ENCODE results near the gene SECTM1. TPM values are rescaled to one million over a fixed set of nuclear protein-coding genes. Genes with fewer than 3 reads are reported as not detected.

The SECTM1 gene
- total and polyA plus RNA-seq, 9 of the 15 experiments (the other 6 are each of a cell fraction or from before 2014, with no cell fraction given): 0.11 to 0.46 (median 0.18) TPM; not detected in 6

DNA sequence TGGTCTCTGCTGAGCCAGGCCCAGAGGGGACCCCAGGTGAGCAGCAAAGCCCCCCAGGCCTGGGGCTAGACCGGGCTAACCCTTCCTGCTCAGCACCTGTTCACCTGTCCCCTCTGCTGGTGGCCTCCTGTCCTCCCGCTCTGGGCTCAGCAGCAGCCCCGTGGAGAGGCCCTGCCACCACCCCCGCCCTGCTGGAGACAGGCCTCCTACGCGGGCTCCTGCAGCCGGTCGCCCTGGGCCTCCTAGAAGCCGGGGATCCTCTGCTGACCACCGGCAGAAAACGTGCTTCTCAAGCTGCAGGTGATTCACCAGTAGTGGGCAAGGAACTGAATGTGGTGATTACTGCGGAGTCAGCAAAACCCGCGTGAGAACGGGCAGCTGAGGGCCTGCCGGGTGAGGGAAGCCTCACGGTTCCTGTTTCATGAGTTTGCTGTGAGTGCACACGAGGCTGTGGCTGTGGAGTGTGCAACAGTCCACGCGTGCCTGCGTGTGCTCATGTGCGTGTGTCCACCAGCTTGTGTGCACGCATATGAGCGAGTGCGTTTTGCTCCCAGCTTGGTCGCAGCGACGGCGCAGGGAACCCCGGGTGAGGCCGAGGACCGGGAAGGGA, 792 bp downstream of the SECTM1 start (continued):
- TF ChIP-seq ZNF668 (CRISPR knock-in tag; IDR thresholded peaks at IDR 0.05): no peak
- TF ChIP-seq BHLHE40 (IDR thresholded peaks at IDR 0.05; ENCODE audit: low read length): peak; percentile 28; the same call in 1 of the 2 replicates
- TF ChIP-seq, protein P1, sequence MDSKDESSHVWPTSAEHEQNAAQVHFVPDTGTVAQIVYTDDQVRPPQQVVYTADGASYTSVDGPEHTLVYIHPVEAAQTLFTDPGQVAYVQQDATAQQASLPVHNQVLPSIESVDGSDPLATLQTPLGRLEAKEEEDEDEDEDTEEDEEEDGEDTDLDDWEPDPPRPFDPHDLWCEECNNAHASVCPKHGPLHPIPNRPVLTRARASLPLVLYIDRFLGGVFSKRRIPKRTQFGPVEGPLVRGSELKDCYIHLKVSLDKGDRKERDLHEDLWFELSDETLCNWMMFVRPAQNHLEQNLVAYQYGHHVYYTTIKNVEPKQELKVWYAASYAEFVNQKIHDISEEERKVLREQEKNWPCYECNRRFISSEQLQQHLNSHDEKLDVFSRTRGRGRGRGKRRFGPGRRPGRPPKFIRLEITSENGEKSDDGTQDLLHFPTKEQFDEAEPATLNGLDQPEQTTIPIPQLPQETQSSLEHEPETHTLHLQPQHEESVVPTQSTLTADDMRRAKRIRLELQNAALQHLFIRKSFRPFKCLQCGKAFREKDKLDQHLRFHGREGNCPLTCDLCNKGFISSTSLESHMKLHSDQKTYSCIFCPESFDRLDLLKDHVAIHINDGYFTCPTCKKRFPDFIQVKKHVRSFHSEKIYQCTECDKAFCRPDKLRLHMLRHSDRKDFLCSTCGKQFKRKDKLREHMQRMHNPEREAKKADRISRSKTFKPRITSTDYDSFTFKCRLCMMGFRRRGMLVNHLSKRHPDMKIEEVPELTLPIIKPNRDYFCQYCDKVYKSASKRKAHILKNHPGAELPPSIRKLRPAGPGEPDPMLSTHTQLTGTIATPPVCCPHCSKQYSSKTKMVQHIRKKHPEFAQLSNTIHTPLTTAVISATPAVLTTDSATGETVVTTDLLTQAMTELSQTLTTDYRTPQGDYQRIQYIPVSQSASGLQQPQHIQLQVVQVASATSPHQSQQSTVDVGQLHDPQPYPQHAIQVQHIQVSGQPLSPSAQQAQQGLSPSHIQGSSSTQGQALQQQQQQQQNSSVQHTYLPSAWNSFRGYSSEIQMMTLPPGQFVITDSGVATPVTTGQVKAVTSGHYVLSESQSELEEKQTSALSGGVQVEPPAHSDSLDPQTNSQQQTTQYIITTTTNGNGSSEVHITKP (IDR thresholded peaks at IDR 0.05; ENCODE audit: partially characterized antibody): no peak
- no peak for TF ChIP-seq FOXJ3 (CRISPR knock-in tag; IDR thresholded peaks at IDR 0.05)
- TF ChIP-seq STAT5B (CRISPR knock-in tag; IDR thresholded peaks at IDR 0.05): no peak
- TF ChIP-seq, protein P2, sequence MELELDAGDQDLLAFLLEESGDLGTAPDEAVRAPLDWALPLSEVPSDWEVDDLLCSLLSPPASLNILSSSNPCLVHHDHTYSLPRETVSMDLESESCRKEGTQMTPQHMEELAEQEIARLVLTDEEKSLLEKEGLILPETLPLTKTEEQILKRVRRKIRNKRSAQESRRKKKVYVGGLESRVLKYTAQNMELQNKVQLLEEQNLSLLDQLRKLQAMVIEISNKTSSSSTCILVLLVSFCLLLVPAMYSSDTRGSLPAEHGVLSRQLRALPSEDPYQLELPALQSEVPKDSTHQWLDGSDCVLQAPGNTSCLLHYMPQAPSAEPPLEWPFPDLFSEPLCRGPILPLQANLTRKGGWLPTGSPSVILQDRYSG (tag; conservative IDR thresholded peaks at IDR 0.05; ENCODE audit: low read depth): no peak
- TF ChIP-seq ZNF23 (CRISPR knock-in tag; IDR thresholded peaks at IDR 0.05): no peak
- TF ChIP-seq HDAC2 (IDR thresholded peaks at IDR 0.05): no peak
- TF ChIP-seq, protein P3, sequence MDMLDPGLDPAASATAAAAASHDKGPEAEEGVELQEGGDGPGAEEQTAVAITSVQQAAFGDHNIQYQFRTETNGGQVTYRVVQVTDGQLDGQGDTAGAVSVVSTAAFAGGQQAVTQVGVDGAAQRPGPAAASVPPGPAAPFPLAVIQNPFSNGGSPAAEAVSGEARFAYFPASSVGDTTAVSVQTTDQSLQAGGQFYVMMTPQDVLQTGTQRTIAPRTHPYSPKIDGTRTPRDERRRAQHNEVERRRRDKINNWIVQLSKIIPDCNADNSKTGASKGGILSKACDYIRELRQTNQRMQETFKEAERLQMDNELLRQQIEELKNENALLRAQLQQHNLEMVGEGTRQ (CRISPR knock-in tag; IDR thresholded peaks at IDR 0.05): no peak
- TF ChIP-seq, protein P4, sequence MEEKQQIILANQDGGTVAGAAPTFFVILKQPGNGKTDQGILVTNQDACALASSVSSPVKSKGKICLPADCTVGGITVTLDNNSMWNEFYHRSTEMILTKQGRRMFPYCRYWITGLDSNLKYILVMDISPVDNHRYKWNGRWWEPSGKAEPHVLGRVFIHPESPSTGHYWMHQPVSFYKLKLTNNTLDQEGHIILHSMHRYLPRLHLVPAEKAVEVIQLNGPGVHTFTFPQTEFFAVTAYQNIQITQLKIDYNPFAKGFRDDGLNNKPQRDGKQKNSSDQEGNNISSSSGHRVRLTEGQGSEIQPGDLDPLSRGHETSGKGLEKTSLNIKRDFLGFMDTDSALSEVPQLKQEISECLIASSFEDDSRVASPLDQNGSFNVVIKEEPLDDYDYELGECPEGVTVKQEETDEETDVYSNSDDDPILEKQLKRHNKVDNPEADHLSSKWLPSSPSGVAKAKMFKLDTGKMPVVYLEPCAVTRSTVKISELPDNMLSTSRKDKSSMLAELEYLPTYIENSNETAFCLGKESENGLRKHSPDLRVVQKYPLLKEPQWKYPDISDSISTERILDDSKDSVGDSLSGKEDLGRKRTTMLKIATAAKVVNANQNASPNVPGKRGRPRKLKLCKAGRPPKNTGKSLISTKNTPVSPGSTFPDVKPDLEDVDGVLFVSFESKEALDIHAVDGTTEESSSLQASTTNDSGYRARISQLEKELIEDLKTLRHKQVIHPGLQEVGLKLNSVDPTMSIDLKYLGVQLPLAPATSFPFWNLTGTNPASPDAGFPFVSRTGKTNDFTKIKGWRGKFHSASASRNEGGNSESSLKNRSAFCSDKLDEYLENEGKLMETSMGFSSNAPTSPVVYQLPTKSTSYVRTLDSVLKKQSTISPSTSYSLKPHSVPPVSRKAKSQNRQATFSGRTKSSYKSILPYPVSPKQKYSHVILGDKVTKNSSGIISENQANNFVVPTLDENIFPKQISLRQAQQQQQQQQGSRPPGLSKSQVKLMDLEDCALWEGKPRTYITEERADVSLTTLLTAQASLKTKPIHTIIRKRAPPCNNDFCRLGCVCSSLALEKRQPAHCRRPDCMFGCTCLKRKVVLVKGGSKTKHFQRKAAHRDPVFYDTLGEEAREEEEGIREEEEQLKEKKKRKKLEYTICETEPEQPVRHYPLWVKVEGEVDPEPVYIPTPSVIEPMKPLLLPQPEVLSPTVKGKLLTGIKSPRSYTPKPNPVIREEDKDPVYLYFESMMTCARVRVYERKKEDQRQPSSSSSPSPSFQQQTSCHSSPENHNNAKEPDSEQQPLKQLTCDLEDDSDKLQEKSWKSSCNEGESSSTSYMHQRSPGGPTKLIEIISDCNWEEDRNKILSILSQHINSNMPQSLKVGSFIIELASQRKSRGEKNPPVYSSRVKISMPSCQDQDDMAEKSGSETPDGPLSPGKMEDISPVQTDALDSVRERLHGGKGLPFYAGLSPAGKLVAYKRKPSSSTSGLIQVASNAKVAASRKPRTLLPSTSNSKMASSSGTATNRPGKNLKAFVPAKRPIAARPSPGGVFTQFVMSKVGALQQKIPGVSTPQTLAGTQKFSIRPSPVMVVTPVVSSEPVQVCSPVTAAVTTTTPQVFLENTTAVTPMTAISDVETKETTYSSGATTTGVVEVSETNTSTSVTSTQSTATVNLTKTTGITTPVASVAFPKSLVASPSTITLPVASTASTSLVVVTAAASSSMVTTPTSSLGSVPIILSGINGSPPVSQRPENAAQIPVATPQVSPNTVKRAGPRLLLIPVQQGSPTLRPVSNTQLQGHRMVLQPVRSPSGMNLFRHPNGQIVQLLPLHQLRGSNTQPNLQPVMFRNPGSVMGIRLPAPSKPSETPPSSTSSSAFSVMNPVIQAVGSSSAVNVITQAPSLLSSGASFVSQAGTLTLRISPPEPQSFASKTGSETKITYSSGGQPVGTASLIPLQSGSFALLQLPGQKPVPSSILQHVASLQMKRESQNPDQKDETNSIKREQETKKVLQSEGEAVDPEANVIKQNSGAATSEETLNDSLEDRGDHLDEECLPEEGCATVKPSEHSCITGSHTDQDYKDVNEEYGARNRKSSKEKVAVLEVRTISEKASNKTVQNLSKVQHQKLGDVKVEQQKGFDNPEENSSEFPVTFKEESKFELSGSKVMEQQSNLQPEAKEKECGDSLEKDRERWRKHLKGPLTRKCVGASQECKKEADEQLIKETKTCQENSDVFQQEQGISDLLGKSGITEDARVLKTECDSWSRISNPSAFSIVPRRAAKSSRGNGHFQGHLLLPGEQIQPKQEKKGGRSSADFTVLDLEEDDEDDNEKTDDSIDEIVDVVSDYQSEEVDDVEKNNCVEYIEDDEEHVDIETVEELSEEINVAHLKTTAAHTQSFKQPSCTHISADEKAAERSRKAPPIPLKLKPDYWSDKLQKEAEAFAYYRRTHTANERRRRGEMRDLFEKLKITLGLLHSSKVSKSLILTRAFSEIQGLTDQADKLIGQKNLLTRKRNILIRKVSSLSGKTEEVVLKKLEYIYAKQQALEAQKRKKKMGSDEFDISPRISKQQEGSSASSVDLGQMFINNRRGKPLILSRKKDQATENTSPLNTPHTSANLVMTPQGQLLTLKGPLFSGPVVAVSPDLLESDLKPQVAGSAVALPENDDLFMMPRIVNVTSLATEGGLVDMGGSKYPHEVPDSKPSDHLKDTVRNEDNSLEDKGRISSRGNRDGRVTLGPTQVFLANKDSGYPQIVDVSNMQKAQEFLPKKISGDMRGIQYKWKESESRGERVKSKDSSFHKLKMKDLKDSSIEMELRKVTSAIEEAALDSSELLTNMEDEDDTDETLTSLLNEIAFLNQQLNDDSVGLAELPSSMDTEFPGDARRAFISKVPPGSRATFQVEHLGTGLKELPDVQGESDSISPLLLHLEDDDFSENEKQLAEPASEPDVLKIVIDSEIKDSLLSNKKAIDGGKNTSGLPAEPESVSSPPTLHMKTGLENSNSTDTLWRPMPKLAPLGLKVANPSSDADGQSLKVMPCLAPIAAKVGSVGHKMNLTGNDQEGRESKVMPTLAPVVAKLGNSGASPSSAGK (IDR thresholded peaks at IDR 0.05): peak; percentile 81
